SK-N-SH (cell line): ENCODE data around the gene GABRB2. TPM values are rescaled to one million over a fixed set of nuclear protein-coding genes. Genes with fewer than 3 reads are reported as not detected.

ENCODE experiments used
- CTCF ChIA-PET: fragments of 300-600, 350-600 bp; formaldehyde crosslinking; extraction: SDS; loops from one replicate; lab custom pipeline; 2021; lab: Yijun Ruan, JAX
- POLR2A ChIA-PET: fragments of 350-600 bp; sonication (Branson Sonifier 250); formaldehyde crosslinking; extraction: SDS; loops from one replicate; lab custom pipeline; 2020; ENCODE audit warnings: antibody characterized with exemption, inconsistent platforms; lab: Yijun Ruan, JAX
- DNase-seq: peaks from one replicate; pipeline ENCODE4 v3.0.0; 2012
- H2AFZ ChIP-seq: fragments of 200-600 bp; sonication (generic); 2 replicates; pipeline ENCODE4 v1.8.1; 2016; ENCODE audit warnings: antibody characterized with exemption, mild to moderate bottlenecking, low read depth
- H3F3A ChIP-seq: fragments of 200-600 bp; sonication (generic); replicated peaks from 2 replicates; pipeline ENCODE3; 2016; ENCODE audit warnings: antibody characterized with exemption, mild to moderate bottlenecking; ENCODE audit not compliant: insufficient read depth
- H3K27ac ChIP-seq, 2 experiments: fragments of 200-500 bp in 1 of 2; fragments of 200-600 bp in 1 of 2; sonication (Bioruptor generic) in 1 of 2; sonication (generic), shearing (Covaris generic) in 1 of 2; 2 replicates each; pipeline versions ENCODE4 v1.5.1 to v1.6.1; 2014 to 2016; ENCODE audit warnings: low read depth in 2 of 2, inconsistent platforms in 1 of 2, low read length in 1 of 2, mild to moderate bottlenecking in 1 of 2, mixed read lengths in 1 of 2
- H3K27me3 ChIP-seq: fragments of 200-600 bp; sonication (generic), shearing (Covaris generic); 2 replicates; pipeline ENCODE4 v1.6.1; 2016; ENCODE audit warnings: mixed run types; ENCODE audit not compliant: insufficient read depth
- H3K36me3 ChIP-seq, 2 experiments: fragments of 200-500 bp in 1 of 2; fragments of 200-600 bp in 1 of 2; sonication (Bioruptor generic) in 1 of 2; sonication (generic) in 1 of 2; replicated peaks in 1 of 2; 2 replicates each; pipeline versions ENCODE3 to v1.5.1; 2014 to 2016; ENCODE audit warnings: low read length in 1 of 2, mild to moderate bottlenecking in 1 of 2; ENCODE audit not compliant: insufficient read depth in 2 of 2, control insufficient read depth in 1 of 2
- H3K4me1 ChIP-seq, 2 experiments: fragments of 200-500 bp in 1 of 2; fragments of 200-600 bp in 1 of 2; sonication (Bioruptor generic) in 1 of 2; sonication (generic), shearing (Covaris generic) in 1 of 2; 2 replicates each; pipeline versions ENCODE4 v1.5.1 to v1.6.1; 2014 to 2016; ENCODE audit warnings: low read depth in 1 of 2, low read length in 1 of 2, mixed run types in 1 of 2; ENCODE audit not compliant: insufficient read depth in 2 of 2, control insufficient read depth in 1 of 2
- H3K4me2 ChIP-seq: fragments of 200-600 bp; sonication (generic), shearing (Covaris generic); 2 replicates; pipeline ENCODE4 v1.6.1; 2017; ENCODE audit warnings: mixed run types
- H3K4me3 ChIP-seq, 2 experiments: fragments of 200-500 bp in 1 of 2; fragments of 200-600 bp in 1 of 2; sonication (Bioruptor generic) in 1 of 2; sonication (generic), shearing (Covaris generic) in 1 of 2; 2 replicates each; pipeline versions ENCODE4 v1.5.1 to v1.8.1; 2014 to 2016; ENCODE audit warnings: low read depth in 2 of 2, inconsistent platforms in 1 of 2, low read length in 1 of 2, mild to moderate bottlenecking in 1 of 2, mixed read lengths in 1 of 2, moderate library complexity in 1 of 2
- H3K79me2 ChIP-seq: fragments of 200-600 bp; sonication (generic); 2 replicates; pipeline ENCODE4 v1.8.1; 2017; ENCODE audit warnings: mild to moderate bottlenecking; ENCODE audit not compliant: insufficient read depth
- H3K9ac ChIP-seq: fragments of 200-600 bp; sonication (generic); 2 replicates; pipeline ENCODE4 v1.6.1; 2017; ENCODE audit warnings: mixed run types
- H3K9me2 ChIP-seq: fragments of 200-600 bp; sonication (generic); 2 replicates; pipeline ENCODE4 v1.6.1; 2017; ENCODE audit warnings: mixed run types
- H3K9me3 ChIP-seq: fragments of 200-600 bp; sonication (generic); 2 replicates; pipeline ENCODE4 v1.6.1; 2017; ENCODE audit warnings: mixed run types, mild to moderate bottlenecking, moderate library complexity
- H4K20me1 ChIP-seq: fragments of 200-600 bp; sonication (generic); 2 replicates; pipeline ENCODE4 v1.6.1; 2017; ENCODE audit warnings: mild to moderate bottlenecking, mixed run types; ENCODE audit not compliant: insufficient read depth
- CTCF ChIP-seq: fragments of 200-600 bp; sonication (generic); IDR thresholded peaks from 2 replicates; pipeline ENCODE4 v1.6.1; 2017; ENCODE audit warnings: antibody characterized with exemption, mild to moderate bottlenecking, moderate library complexity
- GABPA ChIP-seq: IDR thresholded peaks from 2 replicates; pipeline ENCODE4 v1.4.0; 2012; ENCODE audit warnings: low read depth, mild to moderate bottlenecking
- MAX ChIP-seq: IDR thresholded peaks from 2 replicates; pipeline ENCODE4 v1.4.0; 2012; ENCODE audit warnings: low read depth
- NFIC ChIP-seq: IDR thresholded peaks from 2 replicates; pipeline ENCODE4 v1.4.0; 2012; ENCODE audit warnings: borderline replicate concordance
- POLR2AphosphoS5 ChIP-seq: IDR thresholded peaks from 2 replicates; pipeline ENCODE4 v1.6.1; 2012; ENCODE audit warnings: low read depth, low read length
- TCF12 ChIP-seq: IDR thresholded peaks from 2 replicates; pipeline ENCODE4 v1.4.0; 2012
- WGBS: methylation state at CpG from one replicate; pipeline ENCODE4 v1.1.6; 2017; ENCODE audit warnings: low lambda C conversion rate; 5-methylcytosine and 5-hydroxymethylcytosine counted together
- polyA plus RNA-seq, 3 experiments: library from polyadenylated mRNA; depleted of rRNA; stranded (reverse); fragments of >200 nt; gene quantifications; 2 replicates each; pipeline ENCODE4 v1.2.3, GENCODE V29; 2012
- TF ChIP-seq, protein P1 (sequence below): fragments of 150-350 bp; IDR thresholded peaks from 2 replicates; pipeline ENCODE4 v1.6.1; 2016; ENCODE audit warnings: mild to moderate bottlenecking, low read depth, low read length
- TF ChIP-seq, protein P2 (sequence below): IDR thresholded peaks from 2 replicates; pipeline ENCODE4; 2012

Gene GABRB2
- polyA plus RNA-seq, 1 of the 3 experiments (the other 2 are of a cell fraction), result not detected

DNA sequence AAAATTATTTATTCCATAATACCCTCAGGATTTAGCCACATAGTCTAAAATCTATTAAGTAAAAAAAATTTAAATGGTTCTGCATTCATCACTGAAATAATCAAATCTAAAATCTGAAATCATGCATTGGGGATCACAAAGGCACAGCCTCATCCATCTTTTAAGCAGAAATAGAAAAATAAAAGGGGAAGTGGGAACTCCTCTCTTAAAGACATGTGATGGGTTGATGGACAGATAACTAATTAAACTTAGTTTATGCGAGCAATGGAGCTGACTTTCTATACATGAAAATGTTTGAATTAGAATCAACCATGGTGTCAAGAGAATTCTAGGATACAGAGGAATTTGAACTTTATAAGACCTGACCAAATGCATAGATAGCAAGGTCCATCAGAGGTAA is 170.5 kb downstream of the GABRB2 start:
- CTCF ChIA-PET, result no interaction called here

GRCh38 chr5:161373345-161373707 is 173.2 kb downstream of the GABRB2 start:
- POLR2A ChIA-PET, result no interaction called here

More for the DNA sequence above, 170.5 kb downstream of the GABRB2 start:
- DNase-seq, result no peak
- Histone ChIP-seq H3K4me1 (no peaks in the 10 kb centered on the region), H3F3A (no peaks in the 10 kb centered on the region), H2AFZ (no peak overlapping the region), H3K4me2 (no peak overlapping the region), H3K27ac (no peak overlapping the region), H3K9me2 (no peaks in the 10 kb centered on the region), H4K20me1 (no peaks in the 10 kb centered on the region), H3K4me3 (no peak overlapping the region), H3K79me2 (no peaks in the 10 kb centered on the region), H3K27me3 (no peaks in the 10 kb centered on the region), H3K9ac (no peak overlapping the region), H3K36me3 (no peaks in the 10 kb centered on the region), H3K9me3 (no peaks in the 10 kb centered on the region)
- TF ChIP-seq, protein P1, sequence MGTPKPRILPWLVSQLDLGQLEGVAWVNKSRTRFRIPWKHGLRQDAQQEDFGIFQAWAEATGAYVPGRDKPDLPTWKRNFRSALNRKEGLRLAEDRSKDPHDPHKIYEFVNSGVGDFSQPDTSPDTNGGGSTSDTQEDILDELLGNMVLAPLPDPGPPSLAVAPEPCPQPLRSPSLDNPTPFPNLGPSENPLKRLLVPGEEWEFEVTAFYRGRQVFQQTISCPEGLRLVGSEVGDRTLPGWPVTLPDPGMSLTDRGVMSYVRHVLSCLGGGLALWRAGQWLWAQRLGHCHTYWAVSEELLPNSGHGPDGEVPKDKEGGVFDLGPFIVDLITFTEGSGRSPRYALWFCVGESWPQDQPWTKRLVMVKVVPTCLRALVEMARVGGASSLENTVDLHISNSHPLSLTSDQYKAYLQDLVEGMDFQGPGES, result no peak
- no peak for TF ChIP-seq NFIC
- TF ChIP-seq TCF12, result no peak
- POLR2A ChIA-PET, result no interaction called here
- 3% methylated on average over 1 of the region's 1 CpG for WGBS

More at GRCh38 chr5:161373345-161373707, 173.2 kb downstream of the GABRB2 start:
- Histone ChIP-seq H3F3A (no peaks in the 10 kb centered on the region), H3K4me3 (no peak overlapping the region), H3K4me2 (no peak overlapping the region), H3K27ac (no peak overlapping the region), H3K27me3 (no peaks in the 10 kb centered on the region), H4K20me1 (no peaks in the 10 kb centered on the region), H3K79me2 (no peaks in the 10 kb centered on the region), H3K9me2 (no peaks in the 10 kb centered on the region), H2AFZ (no peak overlapping the region), H3K9ac (no peak overlapping the region), H3K36me3 (no peaks in the 10 kb centered on the region), H3K4me1 (no peaks in the 10 kb centered on the region), H3K9me3 (no peaks in the 10 kb centered on the region)
- CTCF ChIA-PET, result no interaction called here
- no peak for DNase-seq
- TF ChIP-seq POLR2AphosphoS5 (no peak), GABPA (no peak), MAX (no peak), CTCF (no peak)
- TF ChIP-seq, protein P2, sequence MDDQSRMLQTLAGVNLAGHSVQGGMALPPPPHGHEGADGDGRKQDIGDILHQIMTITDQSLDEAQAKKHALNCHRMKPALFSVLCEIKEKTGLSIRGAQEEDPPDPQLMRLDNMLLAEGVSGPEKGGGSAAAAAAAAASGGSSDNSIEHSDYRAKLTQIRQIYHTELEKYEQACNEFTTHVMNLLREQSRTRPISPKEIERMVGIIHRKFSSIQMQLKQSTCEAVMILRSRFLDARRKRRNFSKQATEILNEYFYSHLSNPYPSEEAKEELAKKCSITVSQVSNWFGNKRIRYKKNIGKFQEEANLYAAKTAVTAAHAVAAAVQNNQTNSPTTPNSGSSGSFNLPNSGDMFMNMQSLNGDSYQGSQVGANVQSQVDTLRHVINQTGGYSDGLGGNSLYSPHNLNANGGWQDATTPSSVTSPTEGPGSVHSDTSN, result no peak
